Mesendoderm (in vitro differentiated cells): ENCODE data around the gene MYZAP.
"Not testable (repeated sequence)": the region's sequence is repeated elsewhere in the genome, so short reads cannot be mapped to it uniquely, and the experiment has no call there.

Experiments
- DNase-seq: peaks from one replicate; pipeline ENCODE4 v3.0.0; 2013
- H2AK5ac ChIP-seq: 2 replicates; pipeline ENCODE4 v1.6.1; 2013; ENCODE audit warnings: low read length, inconsistent platforms
- H2BK120ac ChIP-seq: 2 replicates; pipeline ENCODE4 v1.6.1; 2013; ENCODE audit warnings: low read depth, mild to moderate bottlenecking, low read length, moderate library complexity, mixed read lengths
- H2BK15ac ChIP-seq: replicated peaks from 2 replicates; pipeline ENCODE4 v1.6.1; 2013; ENCODE audit warnings: low read depth, mild to moderate bottlenecking, moderate library complexity
- H2BK5ac ChIP-seq: 2 replicates; pipeline ENCODE4 v1.6.1; 2013; ENCODE audit warnings: low read length, inconsistent platforms
- H3K18ac ChIP-seq: 2 replicates; pipeline ENCODE4 v1.6.1; 2013; ENCODE audit warnings: mild to moderate bottlenecking, low read length, mixed read lengths
- H3K23ac ChIP-seq: one replicate; pipeline ENCODE4 v1.6.1; 2013; ENCODE audit warnings: low read length
- H3K27ac ChIP-seq: 2 replicates; pipeline ENCODE4 v1.5.1; 2013; ENCODE audit warnings: low read depth, mild to moderate bottlenecking, inconsistent platforms, low read length, moderate library complexity
- H3K27me3 ChIP-seq: 2 replicates; pipeline ENCODE4 v1.6.1; 2013; ENCODE audit warnings: low read length, control low read depth, mild to moderate bottlenecking, inconsistent platforms; ENCODE audit not compliant: insufficient read depth, poor library complexity
- H3K36me3 ChIP-seq: 2 replicates; pipeline ENCODE4 v1.6.1; 2013; ENCODE audit warnings: low read length, inconsistent platforms; ENCODE audit not compliant: control insufficient read depth, insufficient read depth
- H3K4ac ChIP-seq: one replicate; pipeline ENCODE4 v1.6.1; 2013; ENCODE audit warnings: low read depth, mild to moderate bottlenecking, low read length, moderate library complexity
- H3K4me1 ChIP-seq: 2 replicates; pipeline ENCODE4 v1.6.1; 2013; ENCODE audit warnings: low read depth, low read length, inconsistent platforms; ENCODE audit not compliant: control insufficient read depth
- H3K4me2 ChIP-seq: 2 replicates; pipeline ENCODE4 v1.6.1; 2013; ENCODE audit warnings: low read length
- H3K4me3 ChIP-seq: 2 replicates; pipeline ENCODE4 v1.5.1; 2013; ENCODE audit warnings: mild to moderate bottlenecking, low read length
- H3K56ac ChIP-seq: one replicate; pipeline ENCODE4 v1.6.1; 2013; ENCODE audit warnings: low read length
- H3K79me1 ChIP-seq: 2 replicates; pipeline ENCODE4 v1.6.1; 2013; ENCODE audit warnings: low read length, inconsistent platforms
- H3K79me2 ChIP-seq: 2 replicates; pipeline ENCODE4 v1.6.1; 2013; ENCODE audit warnings: mild to moderate bottlenecking, low read length; ENCODE audit not compliant: control insufficient read depth, insufficient read depth
- H3K9ac ChIP-seq: 2 replicates; pipeline ENCODE4 v1.6.1; 2013; ENCODE audit warnings: low read length, inconsistent platforms
- H4K5ac ChIP-seq: one replicate; pipeline ENCODE4 v1.6.1; 2013; ENCODE audit warnings: low read length
- H4K8ac ChIP-seq: one replicate; pipeline ENCODE4 v1.6.1; 2013; ENCODE audit warnings: low read depth, mild to moderate bottlenecking, control low read depth, low read length, moderate library complexity
- WGBS: extraction: QIAGEN DNeasy Blood & Tissue Kit; methylation state at CpG from one replicate; pipeline ENCODE4 v1.1.7; 2013; ENCODE audit warnings: low lambda C conversion rate, missing lambda C conversion rate; ENCODE audit not compliant: insufficient coverage; ENCODE audit errors: extremely low coverage; 5-methylcytosine and 5-hydroxymethylcytosine counted together

The MYZAP gene

DNA sequence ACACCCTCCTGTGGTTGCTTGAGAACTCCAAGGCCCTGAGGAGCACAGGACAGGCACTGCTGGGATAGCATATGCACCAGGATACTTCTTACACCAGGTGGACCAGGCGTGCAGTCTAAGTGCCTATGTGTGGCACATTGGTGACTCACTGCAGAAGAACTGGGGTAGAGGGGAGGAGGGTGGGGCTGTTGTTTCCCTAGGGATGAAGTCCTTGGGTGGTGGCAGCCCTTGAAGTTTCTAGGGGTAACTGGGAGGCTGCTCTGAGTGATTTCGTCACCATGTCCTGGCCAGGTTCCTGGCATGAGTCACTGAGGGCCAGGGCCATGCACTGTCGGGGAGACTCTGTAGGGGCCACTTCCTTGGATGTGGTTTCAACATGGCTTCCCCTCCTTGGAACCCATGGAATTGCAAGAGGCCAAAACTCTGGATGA is 15.9 kb downstream of the MYZAP start:
- Histone ChIP-seq H3K56ac (no peak overlapping the region), H3K4ac (no peak overlapping the region), H3K79me1 (no peaks in the 10 kb centered on the region), H3K27ac (no peak overlapping the region), H3K36me3 (no peaks in the 10 kb centered on the region), H2AK5ac (no peak overlapping the region), H3K4me2 (no peak overlapping the region), H3K4me1 (no peaks in the 10 kb centered on the region), H3K9ac (no peak overlapping the region), H3K4me3 (no peak overlapping the region), H3K27me3 (no peaks in the 10 kb centered on the region), H4K8ac (no peak overlapping the region), H3K18ac (no peak overlapping the region), H2BK5ac (no peak overlapping the region), H4K5ac (no peak overlapping the region), H3K79me2 (no peaks in the 10 kb centered on the region), H3K23ac (no peak overlapping the region), H2BK120ac (no peak overlapping the region), H2BK15ac (no peak overlapping the region)
- WGBS: no CpG with 5 or more reads among the region's 3 CpGs
- DNase-seq: no peak

DNA sequence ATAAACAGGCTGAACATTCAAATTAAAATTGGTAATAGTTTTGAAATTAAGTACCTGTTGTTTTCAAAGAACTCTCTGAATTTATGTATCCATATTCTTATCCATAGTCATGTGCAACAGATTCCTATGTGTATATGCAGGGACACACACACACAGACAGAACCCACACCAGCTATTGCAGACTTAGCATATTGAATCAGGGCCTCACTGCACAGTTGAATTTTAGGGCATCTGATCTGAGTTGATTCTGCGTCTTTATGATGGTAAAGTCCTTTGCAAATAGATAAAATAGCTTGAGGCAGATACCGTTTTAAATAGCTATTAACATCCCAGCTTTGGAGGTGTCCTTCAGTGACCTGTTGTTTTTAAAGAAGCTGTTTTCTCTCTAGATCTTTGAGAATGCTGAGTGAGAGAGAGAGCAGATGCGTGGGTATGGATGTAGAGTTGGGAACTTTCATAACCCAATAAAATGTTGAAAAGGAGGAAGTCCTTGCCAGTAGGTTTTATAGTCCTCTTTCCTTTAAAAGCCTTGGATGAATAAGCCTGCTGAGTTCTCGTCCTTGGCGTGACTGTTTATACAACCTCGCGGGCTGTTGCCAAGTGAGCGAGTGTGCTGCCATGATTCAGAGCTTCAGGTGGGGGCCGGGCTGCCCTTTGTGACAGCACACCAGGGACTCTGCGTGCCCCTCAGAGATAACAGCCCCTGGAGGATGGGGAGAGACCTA is 18.3 kb downstream of the MYZAP start:
- H3K4me1 ChIP-seq: no peaks in the 10 kb centered on the region
- H2BK5ac ChIP-seq: no peak overlapping the region
- H3K79me1 ChIP-seq: no peaks in the 10 kb centered on the region
- H3K79me2 ChIP-seq: no peaks in the 10 kb centered on the region
- no peak overlapping the region for H2BK120ac ChIP-seq
- H4K5ac ChIP-seq: no peak overlapping the region
- H3K36me3 ChIP-seq: no peaks in the 10 kb centered on the region
- H2AK5ac ChIP-seq: no peak overlapping the region
- peak; percentile 29 for DNase-seq
- no peak overlapping the region for H3K23ac ChIP-seq
- H3K56ac ChIP-seq: no peak overlapping the region
- H3K27ac ChIP-seq: no peak overlapping the region
- no peaks in the 10 kb centered on the region for H3K27me3 ChIP-seq
- no peak overlapping the region for H3K18ac ChIP-seq
- H3K4ac ChIP-seq: no peak overlapping the region
- H4K8ac ChIP-seq: no peak overlapping the region
- H2BK15ac ChIP-seq: no peak overlapping the region
- WGBS: no CpG with 5 or more reads among the region's 10 CpGs
- no peak overlapping the region for H3K4me2 ChIP-seq
- no peak overlapping the region for H3K9ac ChIP-seq
- H3K4me3 ChIP-seq: no peak overlapping the region

DNA sequence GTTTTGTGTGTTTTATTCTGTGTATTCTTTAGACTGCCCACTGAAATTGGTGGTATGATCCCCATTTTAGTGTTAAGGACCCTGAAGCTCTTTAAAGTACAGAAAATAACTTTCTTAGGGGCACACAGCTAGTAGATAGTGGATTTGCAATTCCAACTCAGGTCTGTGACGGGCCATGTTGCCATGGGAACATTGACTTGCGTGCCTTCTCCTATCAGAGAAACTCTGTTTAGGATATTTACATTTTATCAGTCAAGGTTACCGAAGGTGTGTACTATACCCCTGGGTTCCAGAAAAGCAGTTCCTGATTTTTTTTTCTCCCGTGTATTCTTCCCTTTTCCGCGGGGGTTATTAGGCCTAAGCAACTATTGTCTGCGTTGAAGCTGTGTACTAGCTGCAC is 19.4 kb downstream of the MYZAP start:
- Histone ChIP-seq H3K4me3 (no peak overlapping the region), H2BK5ac (no peak overlapping the region), H2BK15ac (no peak overlapping the region), H3K79me1 (no peaks in the 10 kb centered on the region), H3K18ac (no peak overlapping the region), H2BK120ac (no peak overlapping the region), H3K56ac (no peak overlapping the region), H3K4me1 (no peaks in the 10 kb centered on the region), H3K27me3 (no peaks in the 10 kb centered on the region), H4K8ac (no peak overlapping the region), H3K4ac (no peak overlapping the region), H2AK5ac (no peak overlapping the region), H3K4me2 (no peak overlapping the region), H3K36me3 (no peaks in the 10 kb centered on the region), H3K23ac (no peak overlapping the region), H3K9ac (no peak overlapping the region), H3K27ac (no peak overlapping the region), H3K79me2 (no peaks in the 10 kb centered on the region), H4K5ac (no peak overlapping the region)
- WGBS: no CpG with 5 or more reads among the region's 7 CpGs
- DNase-seq: peak; percentile 33

DNA sequence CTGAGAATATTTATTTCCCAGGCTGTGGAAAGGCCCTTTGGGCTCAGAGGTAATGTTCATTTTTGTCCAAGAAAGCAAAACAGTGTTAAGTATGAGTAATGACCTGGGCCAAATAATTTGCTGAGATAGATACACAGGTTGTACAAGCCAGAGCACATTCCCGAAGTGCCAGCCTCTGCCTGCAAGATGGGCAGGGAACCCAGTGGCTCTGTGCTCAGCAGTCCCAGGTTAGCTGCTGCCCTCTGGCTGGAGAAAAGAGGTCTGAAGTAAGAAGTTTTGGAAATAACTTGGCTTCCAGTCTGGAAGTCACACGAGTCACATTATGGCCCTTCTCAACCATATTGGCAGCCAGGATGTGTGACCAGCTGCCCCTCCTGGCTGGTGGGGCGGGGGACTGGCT is 20.2 kb downstream of the MYZAP start:
- H2AK5ac ChIP-seq: no peak overlapping the region
- no peak overlapping the region for H4K8ac ChIP-seq
- no peak overlapping the region for H2BK120ac ChIP-seq
- no peak overlapping the region for H3K4me2 ChIP-seq
- H3K79me1 ChIP-seq: no peaks in the 10 kb centered on the region
- no peaks in the 10 kb centered on the region for H3K79me2 ChIP-seq
- H3K36me3 ChIP-seq: no peaks in the 10 kb centered on the region
- no peaks in the 10 kb centered on the region for H3K4me1 ChIP-seq
- no peak overlapping the region for H3K56ac ChIP-seq
- H3K27ac ChIP-seq: no peak overlapping the region
- H3K23ac ChIP-seq: no peak overlapping the region
- H3K4me3 ChIP-seq: no peak overlapping the region
- no peak overlapping the region for H3K4ac ChIP-seq
- no peak overlapping the region for H3K9ac ChIP-seq
- H2BK15ac ChIP-seq: no peak overlapping the region
- H4K5ac ChIP-seq: no peak overlapping the region
- DNase-seq: peak; percentile 31
- H3K27me3 ChIP-seq: no peaks in the 10 kb centered on the region
- no peak overlapping the region for H2BK5ac ChIP-seq
- H3K18ac ChIP-seq: no peak overlapping the region
- no CpG with 5 or more reads among the region's 3 CpGs for WGBS

DNA sequence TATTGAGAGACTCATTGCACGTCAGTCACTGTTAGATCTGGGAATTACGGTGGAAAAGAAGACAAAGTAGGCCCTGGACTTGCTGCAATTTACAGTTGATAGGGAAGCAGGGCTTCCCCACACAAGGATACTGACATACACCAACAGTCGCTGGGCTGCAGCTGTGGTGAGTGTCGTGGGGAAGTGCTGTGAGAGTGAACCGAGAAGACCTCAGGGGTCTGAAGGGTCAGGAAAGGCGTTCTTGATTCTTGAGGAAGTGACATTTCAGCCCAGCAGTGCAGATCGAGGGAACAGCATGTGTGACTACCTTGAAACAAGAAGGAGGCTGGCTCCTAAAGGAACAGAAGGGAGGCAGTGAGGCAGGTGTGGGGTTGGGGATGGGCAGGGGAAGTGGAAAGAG is 22.5 kb downstream of the MYZAP start:
- H3K56ac ChIP-seq: no peak overlapping the region
- no peak overlapping the region for H2BK120ac ChIP-seq
- no peaks in the 10 kb centered on the region for H3K79me2 ChIP-seq
- H3K4ac ChIP-seq: no peak overlapping the region
- no peak overlapping the region for H3K4me3 ChIP-seq
- H3K4me1 ChIP-seq: no peaks in the 10 kb centered on the region
- H3K9ac ChIP-seq: no peak overlapping the region
- no peak overlapping the region for H2BK5ac ChIP-seq
- no peak overlapping the region for H3K27ac ChIP-seq
- no peak overlapping the region for H4K8ac ChIP-seq
- no CpG with 5 or more reads among the region's 7 CpGs for WGBS
- no peaks in the 10 kb centered on the region for H3K79me1 ChIP-seq
- no peak for DNase-seq
- H4K5ac ChIP-seq: no peak overlapping the region
- H3K18ac ChIP-seq: no peak overlapping the region
- H3K27me3 ChIP-seq: no peaks in the 10 kb centered on the region
- no peaks in the 10 kb centered on the region for H3K36me3 ChIP-seq
- H3K4me2 ChIP-seq: no peak overlapping the region
- no peak overlapping the region for H3K23ac ChIP-seq
- no peak overlapping the region for H2AK5ac ChIP-seq
- H2BK15ac ChIP-seq: no peak overlapping the region

DNA sequence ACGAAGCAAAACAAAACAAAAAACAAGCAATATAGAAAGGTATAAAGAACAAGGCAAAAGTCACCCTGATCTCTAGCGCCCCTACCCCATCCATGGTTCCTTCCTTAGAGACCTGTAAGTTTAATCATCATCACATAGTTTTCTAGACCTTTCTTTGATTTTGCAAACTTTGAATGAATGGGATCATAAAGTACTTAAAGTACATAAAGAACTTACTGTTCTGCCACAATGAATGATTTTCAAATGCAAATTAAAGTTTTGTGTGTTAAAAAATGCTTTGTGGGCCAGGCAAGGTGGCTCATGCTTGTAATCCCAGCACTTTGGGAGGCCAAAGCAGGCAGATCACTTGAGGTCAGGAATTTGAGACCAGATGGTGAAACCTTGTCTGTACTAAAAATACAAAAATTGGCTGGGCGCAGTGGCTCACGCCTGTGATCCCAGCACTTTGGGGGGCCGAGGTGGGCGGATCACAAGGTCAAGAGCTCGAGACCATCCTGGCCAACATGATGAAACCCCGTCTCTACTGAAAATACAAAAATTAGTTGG is 24.3 kb downstream of the MYZAP start:
- not testable (repeated sequence) for H4K8ac ChIP-seq, H3K27ac ChIP-seq, H2BK5ac ChIP-seq, H3K4ac ChIP-seq, H2BK15ac ChIP-seq, H3K9ac ChIP-seq, H3K18ac ChIP-seq, H2BK120ac ChIP-seq, H4K5ac ChIP-seq, H3K56ac ChIP-seq, DNase-seq, H3K36me3 ChIP-seq, H3K27me3 ChIP-seq, H3K79me1 ChIP-seq, H3K79me2 ChIP-seq, H3K23ac ChIP-seq, H3K4me3 ChIP-seq, H2AK5ac ChIP-seq, H3K4me1 ChIP-seq, H3K4me2 ChIP-seq
- WGBS: no CpG with 5 or more reads among the region's 8 CpGs
